ENCODE data around the gene USE1.

- no peak for TF ChIP-seq CTCF (IDR thresholded peaks at IDR 0.05; ENCODE audit: insufficient read depth, low read depth, low read length)
- TF ChIP-seq EZH2 (IDR thresholded peaks at IDR 0.05; ENCODE audit: insufficient read depth, low read length), result no peak
Measured at GRCh38 chr19:17259934-17260333, 44.8 kb downstream of the USE1 start.
